GM08714 (cell line): ENCODE measurements around the gene VPS26A.

ENCODE experiments used
- H3K4me3 ChIP-seq: fragments of 200-500 bp; sonication (Bioruptor generic); 2 replicates; pipeline ENCODE4 v1.5.1; 2014; ENCODE audit warnings: mild to moderate bottlenecking, low read length, inconsistent platforms
- ZNF274 ChIP-seq: IDR thresholded peaks from 2 replicates; pipeline ENCODE4 v1.6.1; 2012; ENCODE audit warnings: mild to moderate bottlenecking, low read depth, low read length

VPS26A gene

GRCh38 chr10:69092959-69093850 is 30.8 kb upstream of the VPS26A start:
- peak overlapping the region; percentile 58 for H3K4me3 ChIP-seq
- no peak for TF ChIP-seq ZNF274

DNA sequence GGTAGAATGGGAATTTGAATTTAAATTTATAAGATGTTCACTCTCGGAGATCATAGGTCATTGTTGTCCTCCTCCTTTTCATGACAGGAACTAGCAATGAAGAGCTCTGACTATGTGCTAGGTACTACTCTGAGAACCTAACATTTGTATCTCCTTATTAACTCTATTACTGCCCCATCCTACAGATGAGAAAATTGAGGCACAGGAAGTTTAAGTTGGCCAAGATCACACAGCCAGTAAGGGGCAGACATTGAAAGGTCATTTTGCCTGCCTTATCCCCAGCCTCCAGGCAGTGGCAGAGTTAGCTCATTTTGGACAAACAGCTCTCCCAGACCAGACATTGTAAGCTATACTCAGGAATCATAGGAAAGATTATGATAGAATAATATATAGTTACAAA is 30.0 kb upstream of the VPS26A start:
- H3K4me3 ChIP-seq: no peak overlapping the region
- no peak for TF ChIP-seq ZNF274

GRCh38 chr10:69096045-69096444 is 27.9 kb upstream of the VPS26A start:
- no peak for TF ChIP-seq ZNF274
- no peak overlapping the region for H3K4me3 ChIP-seq

GRCh38 chr10:69097729-69098128 is 26.2 kb upstream of the VPS26A start:
- no peak overlapping the region for H3K4me3 ChIP-seq
- TF ChIP-seq ZNF274: no peak

GRCh38 chr10:69100136-69100872 is 23.7 kb upstream of the VPS26A start:
- H3K4me3 ChIP-seq: no peak overlapping the region
- no peak for TF ChIP-seq ZNF274

GRCh38 chr10:69101451-69102095 is 22.4 kb upstream of the VPS26A start:
- no peak overlapping the region for H3K4me3 ChIP-seq
- no peak for TF ChIP-seq ZNF274

GRCh38 chr10:69102440-69102839 is 21.5 kb upstream of the VPS26A start:
- no peak overlapping the region for H3K4me3 ChIP-seq
- no peak for TF ChIP-seq ZNF274

DNA sequence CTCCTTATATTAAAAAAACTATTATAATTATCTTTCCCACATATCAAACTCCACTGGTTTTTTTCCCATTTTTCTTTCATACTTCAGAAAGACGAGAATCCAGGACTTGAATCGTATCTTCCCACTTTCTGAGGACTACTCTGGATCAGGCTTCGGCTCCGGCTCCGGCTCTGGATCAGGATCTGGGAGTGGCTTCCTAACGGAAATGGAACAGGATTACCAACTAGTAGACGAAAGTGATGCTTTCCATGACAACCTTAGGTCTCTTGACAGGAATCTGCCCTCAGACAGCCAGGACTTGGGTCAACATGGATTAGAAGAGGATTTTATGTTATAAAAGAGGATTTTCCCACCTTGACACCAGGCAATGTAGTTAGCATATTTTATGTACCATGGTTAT is 20.2 kb upstream of the VPS26A start:
- TF ChIP-seq ZNF274: no peak
- no peak overlapping the region for H3K4me3 ChIP-seq

GRCh38 chr10:69104994-69105790 is 18.8 kb upstream of the VPS26A start:
- no peak for TF ChIP-seq ZNF274
- no peak overlapping the region for H3K4me3 ChIP-seq

- no peak overlapping the region for H3K4me3 ChIP-seq
- no peak for TF ChIP-seq ZNF274
Measured at GRCh38 chr10:69107176-69107490, 16.8 kb upstream of the VPS26A start.

- no peak for TF ChIP-seq ZNF274
- H3K4me3 ChIP-seq: no peak overlapping the region
Measured at GRCh38 chr10:69107699-69108098, 16.3 kb upstream of the VPS26A start.

GRCh38 chr10:69119896-69120295 is 4.1 kb upstream of the VPS26A start:
- no peak overlapping the region for H3K4me3 ChIP-seq
- TF ChIP-seq ZNF274: no peak

- TF ChIP-seq ZNF274: no peak
- peak overlapping the region; percentile 60; the same call in 1 of the 2 replicates for H3K4me3 ChIP-seq
Measured at GRCh38 chr10:69123306-69123746, 652 bp upstream of the VPS26A start.
